Measurements from ENCODE around the gene PSMD4.
"Not testable (repeated sequence)": the region's sequence is repeated elsewhere in the genome, so short reads cannot be mapped to it uniquely, and the experiment has no call there.

Gene PSMD4

DNA sequence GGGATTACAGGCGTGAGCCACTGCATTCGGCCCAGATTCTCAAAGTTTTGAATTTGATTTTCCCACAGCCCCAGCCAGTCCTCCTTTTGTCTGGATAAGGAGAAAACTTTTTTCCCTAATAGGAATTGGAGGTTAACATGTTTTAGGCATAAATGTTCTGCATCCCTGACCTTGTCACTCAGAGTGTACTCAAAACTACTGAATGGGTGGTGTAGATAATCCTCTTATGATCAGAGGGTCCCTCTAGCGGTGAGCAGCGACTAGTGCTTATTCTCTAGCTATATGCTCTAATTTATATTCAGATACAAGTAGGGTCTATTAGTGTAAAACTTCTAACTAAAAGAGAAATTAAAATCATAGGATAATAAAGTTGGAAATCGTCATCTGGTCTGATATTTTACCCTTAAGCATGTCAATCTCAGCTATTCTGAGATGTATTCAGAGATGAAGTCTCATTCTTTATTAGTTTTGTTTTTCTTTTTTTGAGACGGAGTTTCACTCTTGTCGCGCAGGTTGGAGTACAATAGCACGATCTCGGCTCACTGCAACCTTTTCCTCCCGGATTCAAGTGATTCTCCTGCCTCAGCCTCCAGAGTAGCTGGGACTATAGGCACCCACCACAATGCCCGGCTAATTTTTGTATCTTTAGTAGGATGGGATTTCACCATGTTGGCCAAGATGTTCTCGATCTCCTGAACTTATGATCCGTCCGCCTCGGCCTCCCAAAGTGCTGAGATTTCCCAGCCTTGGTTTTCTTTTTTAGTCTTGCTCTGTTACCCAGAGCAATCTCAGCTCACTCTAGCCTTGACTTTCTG lies 2.7 kb upstream of the PSMD4 start:
- DNase-seq (ENCODE audit: insufficient read length, low spot score): peak; percentile 79
- no peak for TF ChIP-seq POLR2A (IDR thresholded peaks at IDR 0.05; ENCODE audit: low read depth, low read length)
- no peak for FAIRE-seq

DNA sequence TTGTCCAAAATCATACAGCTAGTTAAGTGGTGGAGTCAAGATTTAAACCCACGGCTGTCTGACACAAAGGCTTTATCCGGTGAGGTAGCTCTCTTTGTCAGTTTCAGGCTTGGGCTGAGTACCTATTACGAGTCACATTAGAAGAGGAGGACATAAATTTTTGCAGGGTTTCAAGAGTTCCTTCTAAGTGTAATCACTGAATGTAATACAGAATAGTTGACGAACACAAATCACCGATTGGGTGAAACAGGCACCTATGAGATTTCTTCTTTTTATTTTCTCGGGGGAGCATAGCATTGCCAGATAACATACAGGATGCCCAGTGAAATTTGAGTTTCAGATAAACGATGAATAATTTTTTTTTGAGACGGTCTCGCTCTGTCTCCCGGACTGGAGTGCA lies 847 bp downstream of the PSMD4 start:
- DNase-seq (ENCODE audit: insufficient read length, low spot score) (no peak), FAIRE-seq (no peak)
- no peak for TF ChIP-seq POLR2A (IDR thresholded peaks at IDR 0.05; ENCODE audit: low read depth, low read length)

- no peak for TF ChIP-seq POLR2A (IDR thresholded peaks at IDR 0.05; ENCODE audit: low read depth, low read length)
- DNase-seq (ENCODE audit: insufficient read length, low spot score) (no peak), FAIRE-seq (no peak)
These were observed 4.8 kb downstream of the PSMD4 start for GRCh38 chr1:151259351-151259750.

- no peak for DNase-seq (ENCODE audit: insufficient read length, low spot score)
- no peak for TF ChIP-seq POLR2A (IDR thresholded peaks at IDR 0.05; ENCODE audit: low read depth, low read length)
- FAIRE-seq: no peak
These were observed 11.1 kb downstream of the PSMD4 start for GRCh38 chr1:151265446-151266236.

- FAIRE-seq: no peak
- no peak for TF ChIP-seq POLR2A (IDR thresholded peaks at IDR 0.05; ENCODE audit: low read depth, low read length)
- no peak for DNase-seq (ENCODE audit: insufficient read length, low spot score)
These were observed 11.8 kb downstream of the PSMD4 start for GRCh38 chr1:151266315-151266714.

DNA sequence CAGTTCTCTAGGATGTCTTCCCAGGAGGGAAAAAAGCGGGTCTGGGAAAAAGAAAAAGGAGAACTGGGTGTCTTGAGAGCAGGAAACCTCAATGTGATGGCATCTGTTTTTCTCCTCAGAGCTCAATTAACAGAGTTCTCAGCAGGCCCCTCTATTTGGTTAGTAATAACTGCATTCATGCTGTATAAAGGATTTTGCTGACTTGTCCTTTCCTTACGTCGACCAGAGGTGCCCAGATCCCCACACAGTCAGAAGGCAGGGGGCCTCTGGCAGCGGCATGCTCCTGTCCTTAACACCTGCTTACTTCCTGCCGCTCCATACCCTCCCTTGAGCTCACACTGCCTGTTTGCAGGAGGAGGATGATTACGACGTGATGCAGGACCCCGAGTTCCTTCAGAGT lies 12.3 kb downstream of the PSMD4 start:
- no peak for TF ChIP-seq POLR2A (IDR thresholded peaks at IDR 0.05; ENCODE audit: low read depth, low read length)
- FAIRE-seq (no peak), DNase-seq (ENCODE audit: insufficient read length, low spot score) (no peak)

DNA sequence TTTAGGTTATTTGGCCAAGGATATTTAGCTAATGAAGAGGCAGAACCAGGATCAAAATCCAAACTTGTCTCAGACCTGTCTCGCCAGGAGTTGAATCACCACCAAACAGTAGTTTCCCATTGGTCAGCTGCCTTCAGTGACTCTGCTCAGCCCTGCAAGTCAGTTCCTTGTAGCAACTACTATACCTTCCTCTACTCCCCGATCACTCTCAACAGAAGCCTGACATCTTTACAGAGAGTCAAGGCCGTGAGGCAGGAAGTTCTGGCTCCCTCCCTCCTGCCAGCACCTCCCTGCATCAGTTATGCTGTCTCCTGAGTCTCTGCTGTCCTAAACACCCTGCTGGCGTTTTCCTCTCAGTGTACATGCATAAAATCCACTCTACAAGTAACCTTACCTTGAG lies 13.2 kb downstream of the PSMD4 start:
- FAIRE-seq: no peak
- no peak for DNase-seq (ENCODE audit: insufficient read length, low spot score)
- TF ChIP-seq POLR2A (IDR thresholded peaks at IDR 0.05; ENCODE audit: low read depth, low read length): no peak

- FAIRE-seq: no peak
- no peak for DNase-seq (ENCODE audit: insufficient read length, low spot score)
- no peak for TF ChIP-seq POLR2A (IDR thresholded peaks at IDR 0.05; ENCODE audit: low read depth, low read length)
These were observed 19.5 kb downstream of the PSMD4 start for GRCh38 chr1:151273924-151274466.

- not testable (repeated sequence) for FAIRE-seq; DNase-seq (ENCODE audit: insufficient read length, low spot score)
These were observed 20.8 kb downstream of the PSMD4 start for GRCh38 chr1:151275341-151275740.

DNA sequence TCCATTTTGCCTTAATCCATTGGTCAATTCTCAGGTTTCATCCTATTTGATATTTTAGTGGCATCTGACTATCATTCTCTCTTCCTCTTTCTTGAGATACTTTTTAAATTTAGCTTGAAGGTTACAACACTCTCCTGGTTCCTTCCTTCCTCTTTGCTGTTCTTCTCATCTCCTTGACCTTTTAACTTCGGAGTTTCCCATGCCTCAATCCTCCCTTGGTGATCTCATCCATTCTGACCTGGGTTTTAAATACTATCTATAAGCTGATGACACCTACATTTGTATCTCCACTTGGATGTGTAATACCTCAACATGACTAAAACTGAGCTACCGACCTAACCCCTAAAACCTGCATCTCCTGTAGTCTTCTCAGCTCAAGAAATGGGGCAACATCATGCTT lies 22.7 kb downstream of the PSMD4 start:
- DNase-seq (ENCODE audit: insufficient read length, low spot score) (no peak), FAIRE-seq (no peak)
- TF ChIP-seq POLR2A (IDR thresholded peaks at IDR 0.05; ENCODE audit: low read depth, low read length): no peak

- DNase-seq (ENCODE audit: insufficient read length, low spot score): peak; percentile 96
- TF ChIP-seq POLR2A (IDR thresholded peaks at IDR 0.05; ENCODE audit: low read depth, low read length): peak; percentile 60
- no peak for FAIRE-seq
These were observed 26.9 kb downstream of the PSMD4 start for GRCh38 chr1:151281225-151281968.

DNA sequence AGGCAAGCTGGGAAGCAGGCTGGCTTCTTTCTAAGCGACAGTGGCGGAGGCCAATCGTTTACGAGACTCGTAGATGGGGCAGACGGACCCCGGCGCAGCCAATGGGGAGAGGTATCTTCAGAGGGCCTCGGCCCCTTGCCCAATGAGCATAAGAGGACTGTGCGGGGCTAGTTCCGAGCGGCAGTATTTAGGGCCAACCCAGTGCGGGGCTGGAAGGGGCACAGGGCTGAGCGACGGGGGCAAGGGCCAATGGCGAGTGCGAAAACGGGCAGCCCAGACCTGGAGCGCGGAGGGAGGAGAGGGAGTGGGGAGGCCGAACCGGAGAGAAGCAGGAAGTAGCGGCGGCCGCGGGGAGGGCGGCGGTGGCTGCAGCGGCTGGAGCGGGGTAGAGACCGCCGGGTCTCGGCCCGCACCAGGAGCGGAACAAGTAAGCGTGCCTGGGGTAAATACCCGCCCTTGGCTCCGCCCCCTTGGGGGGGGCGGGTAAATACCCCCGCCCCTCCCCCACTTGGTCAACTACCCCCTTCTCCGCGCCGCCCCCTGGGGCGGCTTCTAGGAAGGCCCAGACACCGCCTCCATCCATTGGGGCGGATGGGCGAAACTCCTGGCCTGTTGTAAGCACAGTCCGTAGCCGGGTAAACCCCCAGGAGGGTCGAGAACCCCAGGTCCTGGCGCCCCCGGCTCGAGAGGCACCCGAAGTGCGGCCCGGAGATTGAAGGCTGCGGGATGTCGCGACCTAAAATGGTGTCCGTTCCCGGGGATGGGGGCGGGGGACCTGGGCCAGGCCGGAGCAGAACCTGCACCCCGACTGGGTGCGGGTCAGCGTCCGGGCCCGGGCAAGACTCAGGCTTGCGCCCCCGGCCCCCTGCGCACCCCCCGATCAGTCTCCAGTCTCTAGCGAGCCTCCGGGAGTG lies 27.7 kb downstream of the PSMD4 start, which contains the start of gene ZNF687:
Gene ZNF687, plus strand, starts transcription at position 331 of the 914 bp plus-strand sequence. CDS start 3,993 bp downstream, outside the sequence.
- TF ChIP-seq POLR2A (IDR thresholded peaks at IDR 0.05; ENCODE audit: low read depth, low read length): peak; percentile 89
- DNase-seq (ENCODE audit: insufficient read length, low spot score) (peak; percentile 100), FAIRE-seq (no peak)

All from H54 (cell line).